Trophoblast cell (in vitro differentiated cells and primary cell): ENCODE measurements around the gene RNASEH1.

Source experiments
- DNase-seq, 2 donors: peaks; one replicate each; pipeline ENCODE4 v3.0.0-alpha.2; 2016
- H2AFZ ChIP-seq: 2 replicates; pipeline ENCODE4 v1.6.1; 2013; ENCODE audit warnings: low read length, moderate library complexity, mild to moderate bottlenecking; ENCODE audit not compliant: insufficient read depth, poor library complexity
- H2AK5ac ChIP-seq: 2 replicates; pipeline ENCODE4 v1.6.1; 2013; ENCODE audit warnings: mild to moderate bottlenecking, low read length
- H2BK120ac ChIP-seq: 2 replicates; pipeline ENCODE4 v1.6.1; 2013; ENCODE audit warnings: low read length, mild to moderate bottlenecking, moderate library complexity; ENCODE audit not compliant: insufficient read depth, poor library complexity
- H2BK12ac ChIP-seq: 2 replicates; pipeline ENCODE4 v1.6.1; 2013; ENCODE audit warnings: mild to moderate bottlenecking, low read length, moderate library complexity
- H2BK5ac ChIP-seq: 2 replicates; pipeline ENCODE4 v1.6.1; 2013; ENCODE audit warnings: low read length, low read depth, moderate library complexity, mild to moderate bottlenecking; ENCODE audit not compliant: poor library complexity
- H3K14ac ChIP-seq: 2 replicates; pipeline ENCODE4 v1.6.1; 2013; ENCODE audit warnings: mild to moderate bottlenecking, low read length
- H3K18ac ChIP-seq: 2 replicates; pipeline ENCODE4 v1.6.1; 2013; ENCODE audit warnings: mild to moderate bottlenecking, low read length
- H3K23ac ChIP-seq: 2 replicates; pipeline ENCODE4 v1.6.1; 2013; ENCODE audit warnings: low read length
- H3K27ac ChIP-seq: 2 replicates; pipeline ENCODE4 v1.5.1; 2013; ENCODE audit warnings: low read depth, mild to moderate bottlenecking, inconsistent platforms, low read length, moderate library complexity
- H3K27me3 ChIP-seq: 2 replicates; pipeline ENCODE4 v1.6.1; 2013; ENCODE audit warnings: inconsistent platforms, mild to moderate bottlenecking, low read length, moderate library complexity; ENCODE audit not compliant: insufficient read depth
- H3K36me3 ChIP-seq, 2 experiments: 1 replicate in 1 of 2; 2 replicates in 1 of 2; pipeline ENCODE4 v1.6.1; 2013; ENCODE audit warnings: low read length in 2 of 2, mild to moderate bottlenecking in 2 of 2, moderate library complexity in 1 of 2; ENCODE audit not compliant: insufficient read depth in 2 of 2, control insufficient read depth in 1 of 2
- H3K4ac ChIP-seq: 2 replicates; pipeline ENCODE4 v1.6.1; 2013; ENCODE audit warnings: low read depth, mild to moderate bottlenecking, low read length, moderate library complexity
- H3K4me1 ChIP-seq, 2 experiments: 1 replicate in 1 of 2; 2 replicates in 1 of 2; pipeline ENCODE4 v1.6.1; 2013; ENCODE audit warnings: low read length in 2 of 2, mild to moderate bottlenecking in 2 of 2, moderate library complexity in 1 of 2; ENCODE audit not compliant: insufficient read depth in 2 of 2, control insufficient read depth in 1 of 2
- H3K4me2 ChIP-seq: 2 replicates; pipeline ENCODE4 v1.6.1; 2013; ENCODE audit warnings: inconsistent platforms, mild to moderate bottlenecking, low read length, moderate library complexity
- H3K4me3 ChIP-seq: 2 replicates; pipeline ENCODE4 v1.5.1; 2013; ENCODE audit warnings: mild to moderate bottlenecking, low read depth, low read length, inconsistent platforms
- H3K79me1 ChIP-seq: one replicate; pipeline ENCODE4 v1.6.1; 2013; ENCODE audit warnings: low read length
- H3K79me2 ChIP-seq: 2 replicates; pipeline ENCODE4 v1.6.1; 2013; ENCODE audit warnings: low read length, mild to moderate bottlenecking; ENCODE audit not compliant: control insufficient read depth, insufficient read depth, poor library complexity
- H3K9ac ChIP-seq: 2 replicates; pipeline ENCODE4 v1.6.1; 2013; ENCODE audit warnings: mild to moderate bottlenecking, low read length
- H3K9me3 ChIP-seq: 2 replicates; pipeline ENCODE4 v1.6.1; 2013; ENCODE audit warnings: low read depth, mild to moderate bottlenecking, control low read depth, inconsistent platforms, low read length; ENCODE audit not compliant: insufficient read depth
- H4K12ac ChIP-seq: 2 replicates; pipeline ENCODE4 v1.6.1; 2013; ENCODE audit warnings: low read depth, mild to moderate bottlenecking, low read length, moderate library complexity
- H4K8ac ChIP-seq: 2 replicates; pipeline ENCODE4 v1.6.1; 2013; ENCODE audit warnings: low read depth, mild to moderate bottlenecking, low read length, moderate library complexity
- H4K91ac ChIP-seq: one replicate; pipeline ENCODE4 v1.6.1; 2013; ENCODE audit warnings: low read depth, mild to moderate bottlenecking, low read length, moderate library complexity
- WGBS: extraction: QIAGEN DNeasy Blood & Tissue Kit; methylation state at CpG from one replicate; pipeline ENCODE4 v1.1.7; 2013; ENCODE audit warnings: missing lambda C conversion rate; ENCODE audit not compliant: insufficient read length, insufficient coverage; ENCODE audit errors: extremely low coverage; 5-methylcytosine and 5-hydroxymethylcytosine counted together

RNASEH1 gene

DNA sequence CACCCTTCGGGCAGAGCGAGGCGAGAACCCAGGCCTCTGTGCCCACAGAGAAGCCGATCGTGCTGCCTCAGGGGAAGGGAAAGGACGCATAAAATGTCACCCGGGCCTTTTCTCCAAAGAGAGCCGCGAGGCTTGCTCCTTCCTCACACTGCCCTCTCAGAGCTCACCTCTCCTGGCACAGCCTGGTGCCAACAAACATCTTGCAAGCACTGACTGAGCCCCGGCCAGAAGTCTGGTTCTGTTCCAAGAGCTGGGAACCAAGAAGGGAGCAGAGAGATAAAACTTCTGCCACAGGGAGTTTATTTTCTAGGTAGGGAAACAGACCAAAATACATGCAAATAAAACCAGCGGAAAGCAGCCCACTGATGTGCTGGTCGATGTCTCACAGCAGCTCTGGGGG lies 25.2 kb downstream of the RNASEH1 start:
- H3K9ac ChIP-seq = no peak overlapping the region
- H4K91ac ChIP-seq = no peak overlapping the region
- no peak overlapping the region for H2AK5ac ChIP-seq
- no peak overlapping the region for H4K8ac ChIP-seq
- no peak overlapping the region for H4K12ac ChIP-seq
- no peak overlapping the region for H3K27ac ChIP-seq
- no CpG with 5 or more reads among the region's 12 CpGs for WGBS
- no peak overlapping the region for H2AFZ ChIP-seq
- no peak overlapping the region for H3K23ac ChIP-seq
- peaks cover 12% of the 10 kb centered on the region for H3K79me1 ChIP-seq
- H3K79me2 ChIP-seq = peaks cover 5% of the 10 kb centered on the region
- H3K4me3 ChIP-seq = no peak overlapping the region
- H3K4ac ChIP-seq = no peak overlapping the region
- peaks cover 2% of the 10 kb centered on the region for H3K9me3 ChIP-seq
- no peak overlapping the region for H2BK120ac ChIP-seq
- no peaks in the 10 kb centered on the region for H3K36me3 ChIP-seq
- no peak for DNase-seq
- H2BK12ac ChIP-seq = no peak overlapping the region
- no peak overlapping the region for H3K4me2 ChIP-seq
- H3K27me3 ChIP-seq = no peaks in the 10 kb centered on the region
- peaks cover 12 to 13% of the 10 kb centered on the region in 2 experiments for H3K4me1 ChIP-seq
- H2BK5ac ChIP-seq = no peak overlapping the region
- H3K18ac ChIP-seq = no peak overlapping the region
- no peak overlapping the region for H3K14ac ChIP-seq

GRCh38 chr2:3529316-3530025 lies 28.7 kb downstream of the RNASEH1 start:
- no peak overlapping the region for H2BK5ac ChIP-seq
- no peak overlapping the region for H2BK12ac ChIP-seq
- H3K27ac ChIP-seq = no peak overlapping the region
- no peaks in the 10 kb centered on the region for H3K79me1 ChIP-seq
- no peak overlapping the region for H3K23ac ChIP-seq
- no peak overlapping the region for H3K4ac ChIP-seq
- no peak overlapping the region for H2AK5ac ChIP-seq
- no peaks in the 10 kb centered on the region for H3K27me3 ChIP-seq
- no peak overlapping the region for H2BK120ac ChIP-seq
- H3K18ac ChIP-seq = no peak overlapping the region
- DNase-seq = no peak
- no peak overlapping the region for H4K12ac ChIP-seq
- no peak overlapping the region for H3K14ac ChIP-seq
- H2AFZ ChIP-seq = no peak overlapping the region
- no peaks in the 10 kb centered on the region for H3K4me1 ChIP-seq
- no CpG with 5 or more reads among the region's 24 CpGs for WGBS
- peaks cover 6% of the 10 kb centered on the region for H3K9me3 ChIP-seq
- H3K9ac ChIP-seq = no peak overlapping the region
- H3K4me2 ChIP-seq = no peak overlapping the region
- no peaks in the 10 kb centered on the region for H3K79me2 ChIP-seq
- H4K8ac ChIP-seq = no peak overlapping the region
- no peaks in the 10 kb centered on the region for H3K36me3 ChIP-seq
- H4K91ac ChIP-seq = no peak overlapping the region
- peak overlapping the region; percentile 52 for H3K4me3 ChIP-seq

DNA sequence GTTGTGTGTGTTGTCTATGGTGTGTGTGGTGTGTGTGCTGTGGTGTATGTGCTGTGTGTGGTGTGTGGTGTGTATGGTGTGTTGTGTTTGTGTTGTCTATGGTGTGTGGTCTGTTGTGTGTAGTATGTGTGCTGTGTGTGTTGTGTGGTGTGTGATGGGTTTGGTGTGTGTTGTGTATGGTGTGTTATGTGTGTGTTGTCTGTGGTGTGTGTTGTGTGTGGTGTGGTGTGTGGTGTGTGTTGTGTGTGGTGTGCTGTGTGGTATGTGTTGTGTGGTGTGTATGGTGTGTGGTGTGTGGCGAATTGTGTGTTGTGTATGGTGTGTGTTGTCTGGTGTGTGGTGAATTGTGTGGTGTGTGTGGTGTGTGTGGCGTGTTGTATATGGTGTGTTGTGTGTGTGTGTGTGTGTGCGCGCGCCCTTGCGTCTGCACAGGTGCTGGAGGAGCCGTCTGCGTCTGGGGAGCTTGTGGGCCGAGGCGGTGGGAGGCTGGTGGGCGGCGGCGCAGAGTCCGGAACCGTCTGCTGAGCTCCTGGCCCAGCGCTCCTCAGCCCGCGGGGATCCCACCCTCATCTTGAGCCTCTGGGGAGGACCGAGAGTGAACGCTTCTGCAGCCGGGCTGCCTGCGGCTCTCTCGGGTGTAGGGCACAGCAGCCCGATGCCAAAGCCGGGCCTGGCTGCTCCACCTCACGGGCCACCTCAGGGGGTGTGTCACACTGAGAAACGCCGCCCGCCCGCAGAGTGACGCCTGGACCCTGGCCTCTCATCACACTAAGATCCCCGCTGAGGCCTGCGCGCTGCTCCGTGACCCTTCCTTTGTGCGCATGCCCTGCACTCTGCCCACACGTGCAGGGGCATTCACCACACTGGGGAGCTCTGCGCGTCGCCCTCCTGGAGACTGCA lies 30.0 kb downstream of the RNASEH1 start:
- Histone ChIP-seq H4K8ac (no peak overlapping the region), H3K14ac (no peak overlapping the region)

GRCh38 chr2:3526871-3527270 lies 31.3 kb downstream of the RNASEH1 start:
- WGBS = no CpG with 5 or more reads among the region's 22 CpGs
- no peak overlapping the region for H2AK5ac ChIP-seq

More for the DNA sequence above, 30.0 kb downstream of the RNASEH1 start:
- Histone ChIP-seq H3K4ac (no peak overlapping the region), H2AK5ac (no peak overlapping the region), H3K23ac (peak overlapping the region; percentile 83), H4K12ac (no peak overlapping the region), H2BK120ac (no peak overlapping the region), H2BK5ac (no peak overlapping the region), H3K9ac (no peak overlapping the region), H3K79me2 (no peaks in the 10 kb centered on the region), H4K91ac (no peak overlapping the region), H3K4me3 (peak overlapping the region; percentile 20), H3K9me3 (peaks cover 6% of the 10 kb centered on the region), H2BK12ac (no peak overlapping the region), H3K36me3 (no peaks in the 10 kb centered on the region), H3K27me3 (no peaks in the 10 kb centered on the region), H3K4me1 (peaks cover 0 to 2% of the 10 kb centered on the region in 2 experiments), H2AFZ (no peak overlapping the region), H3K79me1 (no peaks in the 10 kb centered on the region), H3K18ac (no peak overlapping the region), H3K4me2 (no peak overlapping the region), H3K27ac (no peak overlapping the region)
- peak in 1 of 2 donors; percentile 8 for DNase-seq
- 100% methylated on average over 2 of the region's 40 CpGs for WGBS

More at GRCh38 chr2:3526871-3527270, 31.3 kb downstream of the RNASEH1 start:
- Histone ChIP-seq H3K4me2 (no peak overlapping the region), H3K18ac (no peak overlapping the region), H3K23ac (peak overlapping the region; percentile 52), H2BK120ac (no peak overlapping the region), H4K12ac (no peak overlapping the region), H4K8ac (no peak overlapping the region), H3K9me3 (peaks cover 6% of the 10 kb centered on the region), H2BK5ac (no peak overlapping the region), H4K91ac (no peak overlapping the region), H2BK12ac (no peak overlapping the region), H3K79me1 (no peaks in the 10 kb centered on the region), H2AFZ (no peak overlapping the region), H3K9ac (no peak overlapping the region), H3K4ac (no peak overlapping the region), H3K27ac (no peak overlapping the region), H3K4me1 (peaks cover 0 to 2% of the 10 kb centered on the region in 2 experiments), H3K4me3 (peak overlapping the region; percentile 28), H3K36me3 (no peaks in the 10 kb centered on the region), H3K79me2 (no peaks in the 10 kb centered on the region), H3K27me3 (no peaks in the 10 kb centered on the region), H3K14ac (no peak overlapping the region)
- DNase-seq = no peak
